ENCODE results near the gene LRIG2. TPM values are rescaled to one million over a fixed set of nuclear protein-coding genes. Genes with fewer than 3 reads are reported as not detected.

Gene LRIG2
- total and polyA plus RNA-seq, 7 donors = 1.2 to 24.2 (median 14.1) TPM

DNA sequence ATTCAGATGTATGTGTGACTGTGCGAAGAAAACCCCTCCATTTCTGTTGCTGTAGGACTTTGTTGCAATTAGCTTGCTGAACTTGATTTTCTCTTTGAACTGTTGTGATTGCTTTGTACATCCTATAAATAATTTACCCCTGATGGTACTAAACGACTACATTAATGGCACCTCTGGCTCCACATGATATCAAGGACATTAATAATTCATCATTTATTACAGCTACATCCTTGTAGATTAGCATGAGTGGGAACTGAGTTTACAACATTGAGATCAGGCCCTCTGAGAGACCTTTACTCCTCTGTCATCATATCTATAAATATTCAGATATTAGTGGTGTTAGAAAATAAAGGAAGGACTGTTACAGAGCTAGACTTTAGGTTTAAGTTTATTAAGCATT lies 13.5 kb downstream of the LRIG2 start:
- Histone ChIP-seq H3K27ac (no peak overlapping the region), H3K27me3 (no peaks in the 10 kb centered on the region), H3K36me3 (peaks cover 0 to 5% (median 2%) of the 10 kb centered on the region in 4 donors), H3K4me3 (no peak overlapping the region), H3K4me1 (peaks cover 0 to 19% (median 17%) of the 10 kb centered on the region in 4 donors), H3K9me3 (no peaks in the 10 kb centered on the region)
- DNase-seq = no peak
- TF ChIP-seq POLR2A (IDR thresholded peaks at IDR 0.05) (no peak), POLR2AphosphoS5 (IDR thresholded peaks at IDR 0.05) (no peak), CTCF (IDR thresholded peaks at IDR 0.05) (no peak), EP300 (IDR thresholded peaks at IDR 0.05) (no peak)
- intact Hi-C loops (cut with DNase I) = no loop called here
- 68 to 86% methylated on average over 2 of the region's 2 CpGs for WGBS, 2 donors

- TF ChIP-seq POLR2AphosphoS5 (IDR thresholded peaks at IDR 0.05) = peak in 2 of 4 donors; percentile 42 to 50
- TF ChIP-seq CTCF (IDR thresholded peaks at IDR 0.05) = no peak
- no peak for TF ChIP-seq EP300 (IDR thresholded peaks at IDR 0.05)
- Histone ChIP-seq H3K4me1 (peaks cover 0 to 19% (median 17%) of the 10 kb centered on the region in 4 donors), H3K4me3 (no peak overlapping the region), H3K27me3 (no peaks in the 10 kb centered on the region), H3K9me3 (no peaks in the 10 kb centered on the region), H3K36me3 (peaks cover under 1 to 17% (median 4%) of the 10 kb centered on the region in 4 donors), H3K27ac (peak overlapping the region in 2 of 4 donors; percentile 36 to 65)
- WGBS, 2 donors = 83% methylated on average over 1 of the region's 1 CpG
- intact Hi-C loops (cut with DNase I) = no loop called here
- DNase-seq = no peak
Observed at GRCh38 chr1:113088972-113089371, 16.0 kb downstream of the LRIG2 start.

- Histone ChIP-seq H3K4me1 (peaks cover 0 to 19% (median 17%) of the 10 kb centered on the region in 4 donors), H3K27me3 (no peaks in the 10 kb centered on the region), H3K9me3 (no peaks in the 10 kb centered on the region), H3K27ac (peak overlapping the region in 1 of 4 donors; percentile 65), H3K36me3 (peaks cover 8 to 28% (median 9%) of the 10 kb centered on the region in 4 donors), H3K4me3 (no peak overlapping the region)
- intact Hi-C loops (cut with DNase I) = no loop called here
- WGBS, 2 donors = 95 to 98% methylated on average over 1 of the region's 1 CpG
- DNase-seq = no peak
- TF ChIP-seq POLR2AphosphoS5 (IDR thresholded peaks at IDR 0.05) = no peak
- no peak for TF ChIP-seq EP300 (IDR thresholded peaks at IDR 0.05)
- no peak for TF ChIP-seq CTCF (IDR thresholded peaks at IDR 0.05)
- no peak for TF ChIP-seq POLR2A (IDR thresholded peaks at IDR 0.05)
Observed at GRCh38 chr1:113090051-113090450, 17.1 kb downstream of the LRIG2 start.

- TF ChIP-seq POLR2AphosphoS5 (IDR thresholded peaks at IDR 0.05) (no peak), POLR2A (IDR thresholded peaks at IDR 0.05) (no peak), EP300 (IDR thresholded peaks at IDR 0.05) (no peak), CTCF (IDR thresholded peaks at IDR 0.05) (no peak)
- intact Hi-C loops (cut with DNase I) = no loop called here
- no peak for DNase-seq
Observed at GRCh38 chr1:113091988-113092594, 19.1 kb downstream of the LRIG2 start.

More at GRCh38 chr1:113091988-113092594, 19.1 kb downstream of the LRIG2 start:
- Histone ChIP-seq H3K4me3 (no peak overlapping the region), H3K36me3 (peaks cover 17 to 47% (median 23%) of the 10 kb centered on the region in 4 donors), H3K27ac (no peak overlapping the region), H3K4me1 (peaks cover 0 to 19% (median 17%) of the 10 kb centered on the region in 4 donors), H3K27me3 (no peaks in the 10 kb centered on the region), H3K9me3 (no peaks in the 10 kb centered on the region)
- WGBS, 2 donors = 13 to 61% methylated on average over 1 of the region's 1 CpG

Data from sigmoid colon (tissue), 7 donors.